AG08396 (cell line): ENCODE results near the gene KIF19.
"Not testable (repeated sequence)": the region's sequence is repeated elsewhere in the genome, so short reads cannot be mapped to it uniquely, and the experiment has no call there.

ENCODE experiments used
- DNase-seq: peaks from one replicate; pipeline ENCODE4 v3.0.0; 2012; ENCODE audit warnings: low spot score, mixed read lengths

KIF19 gene, protein sequence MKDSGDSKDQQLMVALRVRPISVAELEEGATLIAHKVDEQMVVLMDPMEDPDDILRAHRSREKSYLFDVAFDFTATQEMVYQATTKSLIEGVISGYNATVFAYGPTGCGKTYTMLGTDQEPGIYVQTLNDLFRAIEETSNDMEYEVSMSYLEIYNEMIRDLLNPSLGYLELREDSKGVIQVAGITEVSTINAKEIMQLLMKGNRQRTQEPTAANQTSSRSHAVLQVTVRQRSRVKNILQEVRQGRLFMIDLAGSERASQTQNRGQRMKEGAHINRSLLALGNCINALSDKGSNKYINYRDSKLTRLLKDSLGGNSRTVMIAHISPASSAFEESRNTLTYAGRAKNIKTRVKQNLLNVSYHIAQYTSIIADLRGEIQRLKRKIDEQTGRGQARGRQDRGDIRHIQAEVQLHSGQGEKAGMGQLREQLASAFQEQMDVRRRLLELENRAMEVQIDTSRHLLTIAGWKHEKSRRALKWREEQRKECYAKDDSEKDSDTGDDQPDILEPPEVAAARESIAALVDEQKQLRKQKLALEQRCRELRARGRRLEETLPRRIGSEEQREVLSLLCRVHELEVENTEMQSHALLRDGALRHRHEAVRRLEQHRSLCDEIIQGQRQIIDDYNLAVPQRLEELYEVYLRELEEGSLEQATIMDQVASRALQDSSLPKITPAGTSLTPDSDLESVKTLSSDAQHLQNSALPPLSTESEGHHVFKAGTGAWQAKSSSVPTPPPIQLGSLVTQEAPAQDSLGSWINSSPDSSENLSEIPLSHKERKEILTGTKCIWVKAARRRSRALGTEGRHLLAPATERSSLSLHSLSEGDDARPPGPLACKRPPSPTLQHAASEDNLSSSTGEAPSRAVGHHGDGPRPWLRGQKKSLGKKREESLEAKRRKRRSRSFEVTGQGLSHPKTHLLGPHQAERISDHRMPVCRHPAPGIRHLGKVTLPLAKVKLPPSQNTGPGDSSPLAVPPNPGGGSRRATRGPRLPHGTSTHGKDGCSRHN

GRCh38 chr17:74325743-74326379 is at the start of gene KIF19:
Gene KIF19, plus strand, starts transcription at chr17:74326226. Its CDS starts 124 bp downstream, at chr17:74326350.
- DNase-seq = peak; percentile 51

DNA sequence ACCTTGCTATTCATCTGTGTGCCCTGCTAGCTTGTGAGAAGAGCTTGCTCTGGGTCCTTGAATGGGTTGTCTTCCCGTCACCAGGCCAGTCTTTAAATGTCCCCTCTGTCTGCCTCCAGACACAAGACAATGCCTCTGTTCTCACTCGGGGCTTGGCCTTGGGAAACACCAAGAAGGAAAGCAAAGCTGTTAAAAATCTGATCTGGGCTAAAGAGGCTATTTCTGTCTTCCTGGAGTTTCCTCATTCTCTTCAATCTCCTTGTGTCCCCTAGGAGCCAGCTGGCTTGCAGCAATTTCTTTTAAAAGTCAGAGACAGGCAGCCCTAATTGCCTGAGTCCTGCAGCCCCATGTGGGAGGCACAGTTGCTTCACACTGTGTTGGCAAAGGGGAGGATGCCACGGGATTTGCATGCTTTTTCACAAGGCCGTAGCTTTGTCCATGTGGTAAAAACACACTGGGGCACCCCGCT is 49.5 kb upstream of the KIF19 start:
- DNase-seq = no peak

DNA sequence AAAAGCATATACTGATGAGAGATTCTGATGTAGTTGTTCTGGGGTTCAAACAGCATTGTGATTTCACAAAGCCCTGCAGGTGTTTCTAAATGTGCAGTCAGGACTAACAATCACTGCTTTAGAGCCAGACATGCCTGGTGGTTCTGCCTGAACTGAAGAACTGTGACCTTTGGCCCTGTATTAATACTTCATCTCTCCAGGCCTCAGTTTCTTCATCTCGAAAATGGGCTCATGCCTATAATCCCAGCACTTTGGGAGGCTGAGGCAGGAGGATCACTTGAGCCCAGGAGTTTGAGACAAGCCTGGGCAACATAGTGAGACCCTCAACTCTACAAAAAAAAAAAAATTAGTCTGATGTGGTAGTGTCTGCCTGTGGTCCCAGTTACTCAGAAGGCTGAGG is 48.1 kb upstream of the KIF19 start:
- DNase-seq = no peak

DNA sequence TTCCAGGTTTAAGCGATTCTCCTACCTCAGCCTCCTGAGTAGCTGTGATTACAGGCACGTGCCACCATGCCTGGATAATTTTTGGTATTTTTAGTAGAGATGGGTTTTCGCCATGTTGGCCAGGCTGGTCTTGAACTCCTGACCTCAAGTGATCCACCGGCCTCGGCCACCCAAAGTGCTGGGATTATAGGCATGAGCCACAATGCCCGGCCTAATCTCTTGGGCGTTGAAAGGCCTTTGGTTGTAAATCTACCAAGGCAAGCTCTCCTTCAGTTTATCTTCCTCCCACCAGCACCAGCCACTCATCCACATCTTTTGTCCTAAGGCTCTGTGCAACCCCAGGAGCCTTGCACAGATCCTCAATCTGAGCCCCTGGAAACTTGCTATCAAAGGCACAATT is 46.4 kb upstream of the KIF19 start:
- not testable (repeated sequence) for DNase-seq

- no peak for DNase-seq
Measured at GRCh38 chr17:74280093-74280513, 45.9 kb upstream of the KIF19 start.

DNA sequence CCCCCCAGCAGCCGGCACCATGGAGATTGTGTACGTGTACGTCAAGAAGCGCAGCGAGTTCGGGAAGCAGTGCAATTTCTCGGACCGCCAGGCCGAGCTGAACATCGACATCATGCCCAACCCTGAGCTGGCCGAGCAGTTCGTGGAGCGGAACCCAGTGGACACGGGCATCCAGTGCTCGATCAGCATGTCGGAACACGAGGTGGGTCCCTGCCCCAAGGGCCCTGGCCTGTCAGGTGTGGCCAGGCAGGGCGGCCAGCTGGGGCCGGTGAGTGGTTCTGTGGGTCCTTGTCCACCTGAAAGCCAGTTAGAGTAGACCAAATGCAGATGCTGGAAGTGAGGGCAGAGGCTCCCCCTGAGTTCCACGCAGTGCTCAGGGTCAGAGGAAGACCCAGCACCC is 44.2 kb upstream of the KIF19 start:
- DNase-seq = no peak

GRCh38 chr17:74282274-74282586 is 43.8 kb upstream of the KIF19 start:
- not testable (repeated sequence) for DNase-seq

DNA sequence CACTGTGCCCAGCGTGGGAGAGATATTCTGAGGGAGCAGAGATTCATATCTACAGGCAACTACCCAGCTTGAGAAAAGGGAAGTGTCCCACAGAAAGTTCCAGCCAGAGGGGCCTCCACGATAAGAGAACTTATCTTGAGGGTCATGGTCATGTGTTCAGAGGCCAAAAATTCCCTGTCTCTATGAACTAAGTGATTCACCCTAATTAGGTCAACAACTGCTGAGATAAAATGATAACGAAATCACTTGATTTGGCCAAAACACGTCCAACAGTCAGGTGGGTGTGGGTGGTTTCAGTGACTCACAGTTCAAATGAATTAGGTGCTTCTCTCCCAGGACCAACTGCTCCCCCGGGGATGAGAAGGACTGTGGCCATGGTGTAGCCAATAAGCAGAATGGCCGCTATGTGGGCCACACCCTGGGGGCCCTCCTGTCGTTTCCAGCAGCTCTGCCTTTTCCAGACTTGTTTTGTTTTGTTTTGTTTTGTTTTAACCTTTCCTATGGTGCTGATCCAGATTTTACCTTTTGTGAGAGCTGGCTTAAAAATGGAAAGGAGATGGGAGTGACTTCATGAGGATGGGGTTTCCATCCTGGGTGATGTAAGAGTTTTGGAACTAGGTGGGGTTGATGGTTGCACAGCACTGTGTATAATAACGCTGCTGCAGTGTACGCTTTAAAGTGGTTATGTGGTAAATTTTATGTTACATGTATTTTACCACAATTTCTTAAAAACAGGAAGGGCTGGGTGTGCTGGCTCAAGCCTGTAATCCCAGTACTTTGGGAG is 43.2 kb upstream of the KIF19 start:
- DNase-seq = no peak

- no peak for DNase-seq
Measured at GRCh38 chr17:74283371-74283673, 42.7 kb upstream of the KIF19 start.

DNA sequence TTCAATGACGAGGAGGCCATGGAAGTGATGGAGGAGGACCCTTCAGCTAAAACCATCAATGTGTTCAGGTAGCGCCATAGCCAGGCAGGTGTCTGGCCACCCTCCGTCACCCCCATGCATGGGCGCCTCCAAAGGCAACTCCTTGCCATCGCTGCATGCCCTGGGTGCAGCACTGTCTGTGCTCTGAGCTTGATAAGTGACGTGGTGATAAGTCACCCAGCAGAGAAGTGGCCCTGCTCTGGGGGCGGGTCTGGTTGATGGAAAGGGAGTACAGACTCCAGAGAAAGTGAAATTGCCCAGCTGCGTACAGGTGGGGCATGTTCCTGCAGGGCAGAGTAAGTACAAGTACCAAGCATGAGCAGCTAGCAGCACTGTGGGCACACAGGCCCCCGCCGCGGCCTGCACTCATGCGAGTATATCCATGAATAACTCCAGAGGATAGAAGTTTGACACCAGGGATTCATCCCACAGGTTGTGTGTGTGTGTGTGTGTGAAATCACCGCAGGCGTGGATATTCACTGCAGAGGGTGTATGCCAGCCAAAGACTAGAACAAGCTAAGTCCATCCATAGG is 38.9 kb upstream of the KIF19 start:
- DNase-seq = no peak

DNA sequence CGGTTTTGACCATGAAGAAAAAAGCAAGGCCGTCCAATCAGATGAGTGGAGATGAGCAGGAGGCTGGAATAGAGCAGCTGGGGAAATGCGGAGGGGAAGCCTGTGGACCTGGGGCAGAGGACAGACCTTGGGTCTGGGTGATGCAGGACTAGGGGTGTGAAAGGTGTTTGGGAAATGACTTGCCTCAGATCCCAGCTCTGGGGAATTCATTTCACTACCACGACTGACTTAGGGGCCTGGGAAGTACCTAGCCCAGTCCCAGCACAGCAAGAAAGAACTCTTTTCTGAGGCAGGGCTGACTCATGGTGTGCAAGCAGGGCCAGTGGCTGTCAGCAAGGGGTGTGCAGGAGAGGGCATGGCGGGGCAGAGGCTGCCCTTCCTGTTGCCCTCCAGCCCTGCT is 37.2 kb upstream of the KIF19 start:
- DNase-seq = no peak

DNA sequence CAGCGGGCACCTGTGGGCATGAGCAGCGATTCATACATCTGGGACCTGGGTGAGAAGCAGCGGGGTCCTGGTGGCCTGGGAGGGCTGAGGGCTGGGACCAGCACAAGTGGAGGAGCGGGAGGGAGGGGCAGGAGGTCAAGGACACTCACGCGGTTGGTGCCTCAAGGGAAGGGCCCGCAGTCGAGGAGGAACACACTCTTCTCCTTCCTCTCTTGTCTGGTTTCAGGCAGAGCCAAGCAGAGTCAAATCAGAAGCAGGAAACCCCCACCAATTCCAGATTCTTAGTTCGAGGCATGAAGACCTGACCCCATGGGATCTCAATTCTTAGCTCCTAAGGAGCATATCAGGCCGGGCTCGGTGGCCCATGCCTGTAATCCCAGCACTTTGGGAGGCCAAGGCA is 36.3 kb upstream of the KIF19 start:
- no peak for DNase-seq

DNA sequence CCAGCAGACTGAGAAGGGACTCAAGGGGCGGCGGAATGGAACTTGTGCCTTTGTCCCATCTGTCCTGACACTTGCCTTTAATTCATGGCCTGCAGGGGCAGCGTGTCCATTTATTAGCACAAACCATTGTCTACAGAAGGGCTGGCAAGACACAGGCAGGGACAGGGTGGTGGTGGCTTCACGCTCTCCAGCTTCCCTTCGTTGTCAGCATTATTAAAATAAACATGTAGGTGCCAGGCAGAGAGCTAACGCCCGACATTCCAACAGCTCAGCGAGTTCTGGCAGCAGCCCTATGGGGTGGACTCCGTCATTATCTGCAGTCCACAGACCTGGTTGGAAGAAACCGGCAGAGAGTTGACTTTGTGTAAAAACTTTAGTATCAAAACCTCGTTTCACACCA is 35.7 kb upstream of the KIF19 start:
- DNase-seq = no peak

DNA sequence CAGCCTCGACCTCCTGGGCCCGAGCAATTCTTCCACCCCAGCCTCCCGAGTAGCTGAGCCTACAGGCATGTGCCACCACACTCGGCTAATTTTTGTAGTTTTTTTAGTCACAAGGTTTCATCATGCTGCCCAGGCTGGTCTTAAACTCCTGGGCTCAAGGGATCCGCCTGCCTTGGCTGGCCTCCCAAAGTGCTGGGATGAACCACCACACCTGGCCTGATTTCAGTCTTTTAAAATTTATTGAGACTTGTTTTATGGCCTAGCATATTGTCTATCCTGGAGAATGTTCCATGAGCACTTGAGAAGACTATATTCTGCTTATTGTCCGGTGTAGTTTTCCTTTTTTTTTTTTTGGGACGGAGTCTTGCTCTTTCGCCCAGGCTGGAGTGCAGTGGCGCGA is 33.5 kb upstream of the KIF19 start:
- DNase-seq = no peak

- DNase-seq = no peak
Measured at GRCh38 chr17:74295625-74296547, 30.1 kb upstream of the KIF19 start.

DNA sequence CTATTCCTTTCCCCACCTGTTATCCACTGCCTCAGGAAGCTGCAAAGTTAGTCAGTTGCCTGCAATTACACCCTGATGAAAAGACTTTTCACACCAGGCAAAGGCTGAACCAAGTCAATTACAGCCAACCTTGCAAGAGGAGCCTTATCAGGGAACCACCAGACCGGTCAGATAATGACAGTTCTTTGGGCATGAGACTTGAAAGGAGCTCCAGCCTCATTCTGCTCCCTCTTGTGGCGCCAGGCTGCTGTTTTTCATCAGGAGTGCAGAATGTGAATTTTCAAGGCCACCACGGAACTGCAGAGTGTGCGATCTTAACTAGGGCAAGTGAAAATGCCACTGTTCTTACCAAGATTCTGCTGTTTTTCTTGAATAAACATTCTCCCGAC is 29.5 kb upstream of the KIF19 start:
- DNase-seq = no peak

GRCh38 chr17:74297941-74298340 is 28.1 kb upstream of the KIF19 start:
- no peak for DNase-seq

DNA sequence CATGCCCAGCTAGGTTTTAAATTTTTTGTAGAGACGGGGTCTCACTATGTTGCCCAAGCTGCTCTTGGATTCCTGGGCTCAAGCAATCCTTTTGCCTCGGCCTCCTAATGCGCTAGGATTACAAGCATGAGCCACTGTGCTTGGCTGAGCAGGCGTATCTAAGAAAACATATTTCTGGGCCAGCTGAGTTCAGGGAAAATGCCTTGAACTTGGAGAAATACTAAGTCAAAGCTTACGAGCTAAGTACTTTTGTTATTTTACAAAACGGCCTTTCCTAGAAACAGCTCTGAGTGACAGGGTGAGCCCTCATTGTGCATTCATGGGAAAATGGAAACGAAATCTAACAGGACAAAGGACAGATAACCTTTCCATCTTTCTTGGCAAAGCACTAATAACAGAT is 27.2 kb upstream of the KIF19 start:
- DNase-seq = no peak

DNA sequence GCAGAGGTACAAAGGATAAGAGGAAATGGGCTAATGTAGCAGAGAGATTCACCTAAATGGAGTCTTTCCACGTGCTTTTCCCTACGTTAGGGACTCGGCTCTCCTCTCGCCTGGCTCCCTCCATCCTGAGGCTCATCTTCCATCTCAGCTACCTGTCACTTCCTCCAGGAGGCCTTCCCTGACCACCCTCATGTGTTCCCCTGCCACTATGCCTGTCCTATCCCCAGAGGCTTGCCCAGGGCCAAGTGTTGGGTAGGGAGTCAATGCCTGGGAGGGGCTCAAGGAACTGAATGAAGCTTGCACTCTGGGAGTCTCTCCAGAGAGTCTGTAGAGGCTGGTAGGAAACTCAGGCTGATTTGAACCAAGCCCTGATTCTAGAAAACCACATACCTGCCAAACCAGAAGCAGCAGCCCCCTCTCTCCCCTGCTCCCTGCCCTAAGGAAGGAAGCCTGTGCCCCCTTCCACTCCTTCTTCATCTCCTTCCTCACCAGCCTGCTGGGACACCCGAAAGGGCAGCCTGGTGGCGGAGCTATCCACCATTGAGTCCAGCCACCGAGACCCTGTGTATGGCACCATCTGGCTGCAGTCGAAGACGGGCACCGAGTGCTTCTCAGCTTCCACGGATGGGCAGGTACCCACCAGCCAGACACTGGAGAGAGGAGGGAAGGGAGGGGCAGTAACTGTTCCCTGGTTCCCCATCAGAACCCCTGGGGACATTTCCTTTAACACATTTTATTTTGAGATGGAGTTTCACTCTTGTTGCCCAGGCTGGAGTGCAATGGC is 26.6 kb upstream of the KIF19 start:
- DNase-seq = no peak

- DNase-seq = no peak
Measured at GRCh38 chr17:74303305-74303704, 22.7 kb upstream of the KIF19 start.
